ENCODE measurements around the gene LRRN2.
"Not testable (repeated sequence)": the region's sequence is repeated elsewhere in the genome, so short reads cannot be mapped to it uniquely, and the experiment has no call there.

LRRN2 gene

GRCh38 chr1:204570021-204570420 is 115.5 kb downstream of the LRRN2 start:
- DNase-seq = not testable (repeated sequence)

GRCh38 chr1:204569478-204569877 is 116.1 kb downstream of the LRRN2 start:
- DNase-seq = no peak

- no peak for DNase-seq
These were observed 116.8 kb downstream of the LRRN2 start for GRCh38 chr1:204568576-204569315.

All from NCI-H2029 (cell line).